CD4-positive, CD25-positive, alpha-beta regulatory T cell (primary cell): ENCODE measurements around the gene GRID2. TPM values are rescaled to one million over a fixed set of nuclear protein-coding genes. Genes with fewer than 3 reads are reported as not detected.
A peak's percentile ranks its signal among the peaks of the same experiment; 100 is the strongest.

Experiments used
- ATAC-seq, 2 donors: fragments of 150-1000 bp; cut with Tn5 transposase; one replicate each; pipeline ENCODE4 v1.10.0; 2021; ENCODE audit warnings: low read depth in 2 of 2, moderate number of reproducible peaks in 2 of 2, moderate library complexity in 1 of 2
- DNase-seq, 3 donors: peaks; one replicate each; pipeline versions ENCODE4 v3.0.0 to v3.0.0-alpha.2; 2012 to 2022; ENCODE audit warnings: mixed read lengths in 1 of 3
- H3K27ac ChIP-seq: one replicate; pipeline ENCODE4 v1.7.0; 2013; ENCODE audit warnings: mild to moderate bottlenecking, low read length; ENCODE audit not compliant: insufficient read depth, poor library complexity, severe bottlenecking
- H3K27me3 ChIP-seq: one replicate; pipeline ENCODE4 v1.7.0; 2013; ENCODE audit warnings: low read length; ENCODE audit not compliant: control insufficient read depth, insufficient read depth
- H3K36me3 ChIP-seq: one replicate; pipeline ENCODE4 v1.7.0; 2013; ENCODE audit warnings: mild to moderate bottlenecking, low read length, moderate library complexity; ENCODE audit not compliant: control insufficient read depth, insufficient read depth
- H3K4me1 ChIP-seq: 2 replicates; pipeline ENCODE4 v1.7.0; 2013; ENCODE audit warnings: mild to moderate bottlenecking, low read length; ENCODE audit not compliant: insufficient read depth, control insufficient read depth, poor library complexity, severe bottlenecking
- H3K4me3 ChIP-seq: one replicate; pipeline ENCODE4 v1.7.0; 2013; ENCODE audit warnings: low read depth, mild to moderate bottlenecking, low read length, moderate library complexity
- H3K9me3 ChIP-seq, 2 experiments: 1 replicate in 1 of 2; 2 replicates in 1 of 2; pipeline ENCODE4 v1.7.0; 2013; ENCODE audit warnings: low read length in 2 of 2, mild to moderate bottlenecking in 1 of 2, moderate library complexity in 1 of 2; ENCODE audit not compliant: control insufficient read depth in 2 of 2
- H3K27ac Mint-ChIP-seq, 3 donors: one replicate each; pipeline ENCODE4 v1.8.0; 2020 to 2022; ENCODE audit warnings: mild to moderate bottlenecking in 3 of 3, mixed read lengths in 3 of 3, moderate library complexity in 2 of 3
- H3K27me3 Mint-ChIP-seq: one replicate; pipeline ENCODE4 v1.8.0; 2022; ENCODE audit warnings: mild to moderate bottlenecking, mixed read lengths
- H3K36me3 Mint-ChIP-seq: one replicate; pipeline ENCODE4 v1.8.0; 2020; ENCODE audit warnings: mixed read lengths
- H3K4me1 Mint-ChIP-seq, 4 donors: one replicate each; pipeline ENCODE4 v1.8.0; 2020 to 2022; ENCODE audit warnings: mixed read lengths in 4 of 4, mild to moderate bottlenecking in 1 of 4
- H3K4me3 Mint-ChIP-seq, 4 donors: one replicate each; pipeline ENCODE4 v1.8.0; 2020 to 2022; ENCODE audit warnings: mild to moderate bottlenecking in 4 of 4, mixed read lengths in 4 of 4, moderate library complexity in 3 of 4
- H3K9me3 Mint-ChIP-seq, 7 donors: one replicate each; pipeline ENCODE4 v1.8.0; 2020 to 2022; ENCODE audit warnings: mixed read lengths in 7 of 7, mild to moderate bottlenecking in 3 of 7, moderate library complexity in 2 of 7
- polyA plus RNA-seq, 4 donors: library from polyadenylated mRNA; unstranded; fragments of 300-500 nt; fragmentation: Illumina TruSeq; gene quantifications; one replicate each; pipeline ENCODE4 v1.2.3, GENCODE V29; 2021
- total RNA-seq: library from RNA; stranded (reverse); gene quantifications from one replicate; pipeline ENCODE4 v1.2.3, GENCODE V29; 2022

GRID2 gene
- total and polyA plus RNA-seq, 5 donors from 2014 or later, result not detected

DNA sequence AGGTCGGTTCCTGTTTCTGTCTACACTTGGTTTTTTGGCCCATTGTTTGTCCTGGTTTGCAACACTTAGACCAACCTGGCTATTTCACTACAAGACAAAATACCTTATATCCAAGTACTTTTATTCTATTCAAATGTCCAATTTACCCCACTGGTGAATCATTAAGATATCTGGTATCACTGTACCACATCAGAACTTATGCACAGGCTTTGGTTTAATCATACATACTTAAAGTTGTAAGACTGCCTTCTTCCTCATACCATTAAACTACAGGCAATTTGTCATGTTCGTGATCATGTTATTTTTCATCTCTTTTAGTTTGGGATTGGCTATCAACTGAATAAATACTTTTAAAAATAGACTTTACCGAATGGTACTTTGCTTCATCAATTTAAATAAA is 1471.8 kb downstream of the GRID2 start:
- H3K36me3 ChIP-seq, result no peaks in the 10 kb centered on the region
- DNase-seq (no peak), ATAC-seq (no peak)
- H3K4me1 ChIP-seq, result no peaks in the 10 kb centered on the region
- Mint-ChIP-seq H3K27me3 (no peaks in the 10 kb centered on the region), H3K27ac (no peak overlapping the region), H3K9me3 (peaks cover 0 to 7% (median 0%) of the 10 kb centered on the region in 7 donors), H3K4me1 (no peaks in the 10 kb centered on the region), H3K4me3 (no peak overlapping the region), H3K36me3 (no peaks in the 10 kb centered on the region)
- no peaks in the 10 kb centered on the region for H3K9me3 ChIP-seq
- H3K27me3 ChIP-seq, result no peaks in the 10 kb centered on the region
- H3K4me3 ChIP-seq, result no peak overlapping the region
- no peak overlapping the region for H3K27ac ChIP-seq

DNA sequence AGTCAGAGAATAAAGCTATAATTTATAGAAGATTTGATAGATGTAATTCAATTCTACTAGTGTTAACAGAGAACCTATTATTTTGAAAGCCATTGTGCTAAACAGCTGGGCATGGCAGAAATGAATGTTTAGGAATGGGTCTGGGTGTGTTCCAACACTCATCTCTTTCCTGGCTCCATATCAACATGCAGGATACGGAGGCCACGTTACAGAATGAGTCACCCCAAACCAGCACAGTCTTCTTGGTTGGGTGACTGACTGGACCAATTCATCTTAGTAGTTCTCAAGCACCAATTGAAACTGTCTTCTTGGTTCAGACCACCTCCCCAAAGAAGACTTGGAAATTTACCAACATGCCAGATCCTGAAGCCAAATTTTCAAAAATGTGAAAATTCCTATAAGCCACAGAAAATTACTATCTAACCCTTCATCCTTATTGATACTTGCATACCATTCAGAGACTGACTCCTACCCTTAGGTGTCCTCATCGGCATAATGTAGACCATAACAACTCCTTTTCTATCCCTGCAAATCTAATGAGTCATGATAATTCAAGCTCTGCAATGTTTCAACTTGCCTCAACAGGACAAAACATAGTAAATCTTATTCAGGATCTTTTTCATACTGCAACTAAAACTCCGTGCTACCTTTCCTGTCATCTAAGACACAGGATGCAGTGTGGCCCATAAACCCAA is 1472.8 kb downstream of the GRID2 start:
- no peak overlapping the region for H3K4me3 Mint-ChIP-seq
- no peaks in the 10 kb centered on the region for H3K4me1 Mint-ChIP-seq
- ATAC-seq (no peak), DNase-seq (no peak)
- no peaks in the 10 kb centered on the region for H3K27me3 Mint-ChIP-seq
- Histone ChIP-seq H3K4me1 (no peaks in the 10 kb centered on the region), H3K27ac (no peak overlapping the region), H3K27me3 (no peaks in the 10 kb centered on the region), H3K9me3 (no peaks in the 10 kb centered on the region), H3K4me3 (no peak overlapping the region), H3K36me3 (no peaks in the 10 kb centered on the region)
- H3K9me3 Mint-ChIP-seq, result peaks cover 0 to 7% (median 0%) of the 10 kb centered on the region in 7 donors
- no peaks in the 10 kb centered on the region for H3K36me3 Mint-ChIP-seq
- H3K27ac Mint-ChIP-seq, result no peak overlapping the region

DNA sequence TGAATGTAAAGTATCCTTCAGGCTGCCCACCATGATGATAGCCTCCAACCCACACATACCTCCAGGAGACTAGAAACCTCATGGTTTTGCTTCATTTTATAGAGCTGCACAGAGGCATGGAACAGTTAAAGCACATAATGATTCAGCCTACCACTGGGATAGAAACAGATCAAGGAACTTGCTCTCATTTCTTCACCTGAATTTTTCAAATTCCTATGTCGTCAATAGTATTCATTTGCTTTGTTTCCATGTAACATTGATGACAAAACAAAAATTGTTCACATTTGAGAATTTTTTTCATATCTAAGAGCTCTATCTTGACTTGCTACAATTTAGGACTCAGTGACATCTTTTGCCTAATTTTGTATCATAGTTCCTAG is 1473.3 kb downstream of the GRID2 start:
- H3K36me3 ChIP-seq, result no peaks in the 10 kb centered on the region
- no peak overlapping the region for H3K27ac ChIP-seq
- H3K27me3 Mint-ChIP-seq, result no peaks in the 10 kb centered on the region
- no peak for DNase-seq
- no peaks in the 10 kb centered on the region for H3K9me3 ChIP-seq
- no peaks in the 10 kb centered on the region for H3K36me3 Mint-ChIP-seq
- no peak overlapping the region for H3K27ac Mint-ChIP-seq
- no peak overlapping the region for H3K4me3 ChIP-seq
- H3K9me3 Mint-ChIP-seq, result peaks cover 0 to 7% (median 0%) of the 10 kb centered on the region in 7 donors
- H3K27me3 ChIP-seq, result no peaks in the 10 kb centered on the region
- no peaks in the 10 kb centered on the region for H3K4me1 Mint-ChIP-seq
- no peaks in the 10 kb centered on the region for H3K4me1 ChIP-seq
- H3K4me3 Mint-ChIP-seq, result no peak overlapping the region
- no peak for ATAC-seq

GRCh38 chr4:93779228-93779627 is 1475.5 kb downstream of the GRID2 start:
- H3K4me1 ChIP-seq, result no peaks in the 10 kb centered on the region

DNA sequence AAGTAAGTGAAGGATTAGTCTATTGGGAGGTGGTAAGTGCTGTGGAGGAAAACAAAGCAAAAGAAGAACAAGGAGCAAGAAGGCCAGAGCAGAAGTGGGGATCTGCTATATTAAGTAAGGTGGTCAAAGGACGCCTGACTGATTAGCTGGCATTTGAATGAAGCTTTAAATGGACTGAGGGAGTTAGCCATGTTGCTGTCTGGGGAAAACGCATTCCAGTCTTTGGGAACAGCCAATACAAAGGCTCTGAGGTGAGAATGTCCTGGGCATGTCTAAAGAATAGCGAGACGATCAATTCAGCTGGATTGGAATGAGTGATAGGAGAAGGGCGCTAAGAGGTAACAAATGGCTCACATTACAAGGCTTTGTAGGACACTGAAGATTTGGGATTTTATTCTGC is 1476.3 kb downstream of the GRID2 start:
- H3K27me3 ChIP-seq, result no peaks in the 10 kb centered on the region
- no peaks in the 10 kb centered on the region for H3K36me3 Mint-ChIP-seq
- ATAC-seq (no peak), DNase-seq (no peak)
- H3K4me3 Mint-ChIP-seq, result no peak overlapping the region
- H3K36me3 ChIP-seq, result no peaks in the 10 kb centered on the region
- no peaks in the 10 kb centered on the region for H3K4me1 Mint-ChIP-seq
- H3K4me1 ChIP-seq, result no peaks in the 10 kb centered on the region
- H3K4me3 ChIP-seq, result no peak overlapping the region
- no peak overlapping the region for H3K27ac ChIP-seq
- peaks cover 0 to 6% (median 0%) of the 10 kb centered on the region in 7 donors for H3K9me3 Mint-ChIP-seq
- no peaks in the 10 kb centered on the region for H3K9me3 ChIP-seq
- no peaks in the 10 kb centered on the region for H3K27me3 Mint-ChIP-seq
- H3K27ac Mint-ChIP-seq, result no peak overlapping the region

More at GRCh38 chr4:93779228-93779627, 1475.5 kb downstream of the GRID2 start:
- H3K27ac ChIP-seq, result no peak overlapping the region
- Mint-ChIP-seq H3K4me1 (no peaks in the 10 kb centered on the region), H3K9me3 (peaks cover 0 to 6% (median 0%) of the 10 kb centered on the region in 7 donors), H3K36me3 (no peaks in the 10 kb centered on the region), H3K27ac (no peak overlapping the region), H3K4me3 (no peak overlapping the region), H3K27me3 (no peaks in the 10 kb centered on the region)
- ATAC-seq (no peak), DNase-seq (no peak)
- no peak overlapping the region for H3K4me3 ChIP-seq
- H3K36me3 ChIP-seq, result no peaks in the 10 kb centered on the region
- no peaks in the 10 kb centered on the region for H3K27me3 ChIP-seq
- H3K9me3 ChIP-seq, result no peaks in the 10 kb centered on the region

GRCh38 chr4:93781198-93781597 is 1477.4 kb downstream of the GRID2 start:
- no peaks in the 10 kb centered on the region for H3K36me3 Mint-ChIP-seq
- H3K9me3 Mint-ChIP-seq, result peaks cover 0 to 6% (median 0%) of the 10 kb centered on the region in 7 donors
- no peak overlapping the region for H3K27ac Mint-ChIP-seq

GRCh38 chr4:93786149-93786548 is 1482.4 kb downstream of the GRID2 start:
- no peak overlapping the region for H3K27ac Mint-ChIP-seq
- no peaks in the 10 kb centered on the region for H3K9me3 ChIP-seq
- H3K4me1 ChIP-seq, result no peaks in the 10 kb centered on the region
- no peaks in the 10 kb centered on the region for H3K36me3 Mint-ChIP-seq
- peaks cover 0 to 4% (median 0%) of the 10 kb centered on the region in 7 donors for H3K9me3 Mint-ChIP-seq
- ATAC-seq (no peak), DNase-seq (no peak)
- no peaks in the 10 kb centered on the region for H3K4me1 Mint-ChIP-seq
- no peak overlapping the region for H3K4me3 Mint-ChIP-seq
- H3K27me3 Mint-ChIP-seq, result no peaks in the 10 kb centered on the region
- no peak overlapping the region for H3K4me3 ChIP-seq
- H3K27me3 ChIP-seq, result no peaks in the 10 kb centered on the region
- no peaks in the 10 kb centered on the region for H3K36me3 ChIP-seq
- H3K27ac ChIP-seq, result no peak overlapping the region

More at GRCh38 chr4:93781198-93781597, 1477.4 kb downstream of the GRID2 start:
- no peaks in the 10 kb centered on the region for H3K4me1 Mint-ChIP-seq
- Histone ChIP-seq H3K27ac (no peak overlapping the region), H3K4me1 (no peaks in the 10 kb centered on the region), H3K27me3 (no peaks in the 10 kb centered on the region), H3K36me3 (no peaks in the 10 kb centered on the region), H3K4me3 (no peak overlapping the region), H3K9me3 (no peaks in the 10 kb centered on the region)
- ATAC-seq, result no peak
- no peak for DNase-seq
- no peak overlapping the region for H3K4me3 Mint-ChIP-seq
- no peaks in the 10 kb centered on the region for H3K27me3 Mint-ChIP-seq

DNA sequence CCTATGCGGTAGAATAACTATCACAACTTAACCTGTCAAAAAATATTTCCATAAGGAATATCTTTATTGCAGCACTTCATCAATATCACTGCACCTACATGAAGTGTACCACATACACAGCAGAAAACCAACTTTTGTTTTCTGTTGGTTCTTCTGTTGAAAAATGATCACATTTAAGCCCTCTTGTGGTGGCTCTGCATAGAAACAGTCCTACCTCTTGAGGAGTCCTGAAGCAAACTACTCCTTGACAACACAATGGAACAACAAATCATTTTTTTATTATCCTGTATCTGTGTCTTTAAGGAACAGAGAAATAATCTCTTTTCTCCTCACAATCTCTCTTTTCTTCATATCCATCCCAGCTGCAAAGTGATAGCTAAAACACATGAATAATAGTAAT is 1484.9 kb downstream of the GRID2 start:
- H3K4me1 Mint-ChIP-seq, result no peaks in the 10 kb centered on the region

More for the DNA sequence above, 1484.9 kb downstream of the GRID2 start:
- DNase-seq (peak in 1 of 3 donors; percentile 7), ATAC-seq (no peak)
- H3K36me3 ChIP-seq, result no peaks in the 10 kb centered on the region
- Mint-ChIP-seq H3K27ac (no peak overlapping the region), H3K27me3 (no peaks in the 10 kb centered on the region), H3K9me3 (peaks cover 0 to 4% (median 0%) of the 10 kb centered on the region in 7 donors), H3K4me3 (no peak overlapping the region), H3K36me3 (no peaks in the 10 kb centered on the region)
- no peaks in the 10 kb centered on the region for H3K27me3 ChIP-seq
- H3K4me3 ChIP-seq, result no peak overlapping the region
- H3K4me1 ChIP-seq, result no peaks in the 10 kb centered on the region
- no peaks in the 10 kb centered on the region for H3K9me3 ChIP-seq
- no peak overlapping the region for H3K27ac ChIP-seq
